ENCODE measurements around the gene FOXP1. TPM values are rescaled to one million over a fixed set of nuclear protein-coding genes. Genes with fewer than 3 reads are reported as not detected.

Gene FOXP1
- polyA plus RNA-seq, 1 donor (not counting 4 experiments of a cell fraction or from before 2014, with no cell fraction given) = 14.6 TPM

DNA sequence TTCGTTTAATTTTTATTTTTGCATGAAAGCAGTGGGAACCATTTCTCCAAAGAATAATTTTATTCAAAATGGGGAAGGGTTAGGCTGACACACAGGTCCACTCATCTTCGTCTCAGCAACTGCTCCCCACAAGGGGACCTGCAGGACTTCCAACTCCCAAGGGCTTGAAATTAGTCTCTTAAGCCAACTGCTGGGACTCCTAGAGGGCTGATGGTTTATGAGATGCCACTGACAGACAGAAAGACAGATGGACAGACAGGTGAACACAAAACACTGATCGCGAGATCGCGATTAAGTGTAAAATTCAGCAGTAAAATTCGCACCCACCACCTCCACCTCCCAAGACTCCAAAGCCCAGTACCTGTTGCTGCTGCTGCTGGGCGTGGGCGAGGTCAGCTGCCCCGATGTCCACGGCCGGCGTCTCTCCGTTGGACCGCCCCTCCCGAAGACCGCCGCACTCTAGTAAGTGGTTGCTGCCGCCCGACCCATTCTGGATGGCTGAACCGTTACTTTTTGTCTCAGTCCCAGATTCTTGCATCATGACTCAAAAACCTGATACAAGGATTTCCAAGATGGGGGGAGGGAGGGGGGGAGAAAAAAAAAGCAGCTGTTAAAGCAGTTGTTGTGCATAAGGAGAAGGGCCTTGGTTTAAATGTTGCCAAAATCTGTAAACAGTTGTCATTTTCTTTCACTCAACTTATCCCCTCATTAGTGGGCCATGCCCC lies 385.5 kb downstream of the FOXP1 start:
- DNase-seq (ENCODE audit: low read depth, low spot score) = no peak
- no peak overlapping the region for H2AFZ ChIP-seq (ENCODE audit: control insufficient read depth, low read length)
- H4K20me1 ChIP-seq (ENCODE audit: control insufficient read depth, extremely low read depth, insufficient read depth, low read length) = no peaks in the 10 kb centered on the region
- dilution Hi-C loops (cut with MboI; ENCODE audit: extremely low pct_ligation_motif_present, low sequenced_read_pairs) = no loop called here
- no peak overlapping the region for H3K4me2 ChIP-seq (ENCODE audit: control insufficient read depth, extremely low read depth, insufficient read depth, low read depth, low read length)
- no peaks in the 10 kb centered on the region for H3K36me3 ChIP-seq (ENCODE audit: control insufficient read depth in 2 of 2, extremely low read depth in 1 of 2, insufficient read depth in 2 of 2, low read length in 2 of 2)
- no peak for TF ChIP-seq EZH2 (IDR thresholded peaks at IDR 0.05; ENCODE audit: low read length)
- TF ChIP-seq, protein P1, sequence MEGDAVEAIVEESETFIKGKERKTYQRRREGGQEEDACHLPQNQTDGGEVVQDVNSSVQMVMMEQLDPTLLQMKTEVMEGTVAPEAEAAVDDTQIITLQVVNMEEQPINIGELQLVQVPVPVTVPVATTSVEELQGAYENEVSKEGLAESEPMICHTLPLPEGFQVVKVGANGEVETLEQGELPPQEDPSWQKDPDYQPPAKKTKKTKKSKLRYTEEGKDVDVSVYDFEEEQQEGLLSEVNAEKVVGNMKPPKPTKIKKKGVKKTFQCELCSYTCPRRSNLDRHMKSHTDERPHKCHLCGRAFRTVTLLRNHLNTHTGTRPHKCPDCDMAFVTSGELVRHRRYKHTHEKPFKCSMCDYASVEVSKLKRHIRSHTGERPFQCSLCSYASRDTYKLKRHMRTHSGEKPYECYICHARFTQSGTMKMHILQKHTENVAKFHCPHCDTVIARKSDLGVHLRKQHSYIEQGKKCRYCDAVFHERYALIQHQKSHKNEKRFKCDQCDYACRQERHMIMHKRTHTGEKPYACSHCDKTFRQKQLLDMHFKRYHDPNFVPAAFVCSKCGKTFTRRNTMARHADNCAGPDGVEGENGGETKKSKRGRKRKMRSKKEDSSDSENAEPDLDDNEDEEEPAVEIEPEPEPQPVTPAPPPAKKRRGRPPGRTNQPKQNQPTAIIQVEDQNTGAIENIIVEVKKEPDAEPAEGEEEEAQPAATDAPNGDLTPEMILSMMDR (optimal IDR thresholded peaks at IDR 0.05 in 1 of 3, IDR thresholded peaks at IDR 0.05 in 1 of 3, conservative IDR thresholded peaks at IDR 0.05 in 1 of 3; ENCODE audit: extremely low read depth in 1 of 3, insufficient read depth in 2 of 3, low read length in 3 of 3) = no peak
- no peaks in the 10 kb centered on the region for H3K27me3 ChIP-seq (ENCODE audit: control insufficient read depth, extremely low read depth, insufficient read depth, low read length)
- no peaks in the 10 kb centered on the region for H3K9me1 ChIP-seq (ENCODE audit: control insufficient read depth, extremely low read depth, insufficient read depth, low read length)
- H3K4me3 ChIP-seq (ENCODE audit: control insufficient read depth in 2 of 3, extremely low read depth in 1 of 3, insufficient read depth in 2 of 3, low read depth in 1 of 3, low read length in 3 of 3) = no peak overlapping the region
- no peaks in the 10 kb centered on the region for H3K79me2 ChIP-seq (ENCODE audit: control insufficient read depth, insufficient read depth, low read length)
- H3K9ac ChIP-seq (ENCODE audit: control insufficient read depth, extremely low read depth, insufficient read depth, low read length) = no peak overlapping the region
- FAIRE-seq = no peak
- H3K4me1 ChIP-seq (ENCODE audit: control insufficient read depth, extremely low read depth, insufficient read depth, low read length) = no peaks in the 10 kb centered on the region
- H3K27ac ChIP-seq (ENCODE audit: control insufficient read depth, insufficient read depth, low read length) = no peak overlapping the region
- H3K9me3 ChIP-seq (ENCODE audit: control insufficient read depth, low read depth, low read length) = no peaks in the 10 kb centered on the region

DNA sequence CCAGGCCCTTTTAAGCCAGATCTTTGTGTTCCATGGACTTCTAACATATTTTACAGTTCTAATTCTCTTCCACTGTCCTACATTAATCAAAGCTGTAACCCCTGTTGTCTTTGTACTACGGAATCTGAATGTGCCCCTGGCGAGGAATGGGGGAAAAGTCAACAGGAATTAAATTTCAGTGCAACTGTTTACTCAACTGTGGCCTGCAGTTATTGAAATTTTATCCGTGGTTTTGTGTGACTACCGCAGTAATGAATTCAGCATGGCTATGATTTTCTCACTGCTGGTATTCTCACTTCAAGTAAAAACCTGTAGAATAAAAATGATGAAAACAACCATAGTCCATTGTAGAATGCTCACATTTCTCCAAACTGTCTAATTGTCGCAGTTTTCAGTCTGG lies 388.0 kb downstream of the FOXP1 start:
- TF ChIP-seq, protein P1 (optimal IDR thresholded peaks at IDR 0.05 in 1 of 3, IDR thresholded peaks at IDR 0.05 in 1 of 3, conservative IDR thresholded peaks at IDR 0.05 in 1 of 3; ENCODE audit: extremely low read depth in 1 of 3, insufficient read depth in 2 of 3, low read length in 3 of 3) = no peak
- no peaks in the 10 kb centered on the region for H3K4me1 ChIP-seq (ENCODE audit: control insufficient read depth, extremely low read depth, insufficient read depth, low read length)
- no peak overlapping the region for H3K27ac ChIP-seq (ENCODE audit: control insufficient read depth, insufficient read depth, low read length)
- no peak for FAIRE-seq
- no peak for DNase-seq (ENCODE audit: low read depth, low spot score)
- no peaks in the 10 kb centered on the region for H3K36me3 ChIP-seq (ENCODE audit: control insufficient read depth in 2 of 2, extremely low read depth in 1 of 2, insufficient read depth in 2 of 2, low read length in 2 of 2)
- H3K79me2 ChIP-seq (ENCODE audit: control insufficient read depth, insufficient read depth, low read length) = no peaks in the 10 kb centered on the region
- no peaks in the 10 kb centered on the region for H4K20me1 ChIP-seq (ENCODE audit: control insufficient read depth, extremely low read depth, insufficient read depth, low read length)
- H3K9me1 ChIP-seq (ENCODE audit: control insufficient read depth, extremely low read depth, insufficient read depth, low read length) = no peaks in the 10 kb centered on the region
- H2AFZ ChIP-seq (ENCODE audit: control insufficient read depth, low read length) = no peak overlapping the region
- no peaks in the 10 kb centered on the region for H3K9me3 ChIP-seq (ENCODE audit: control insufficient read depth, low read depth, low read length)
- H3K27me3 ChIP-seq (ENCODE audit: control insufficient read depth, extremely low read depth, insufficient read depth, low read length) = no peaks in the 10 kb centered on the region
- dilution Hi-C loops (cut with MboI; ENCODE audit: extremely low pct_ligation_motif_present, low sequenced_read_pairs) = no loop called here
- H3K4me3 ChIP-seq (ENCODE audit: control insufficient read depth in 2 of 3, extremely low read depth in 1 of 3, insufficient read depth in 2 of 3, low read depth in 1 of 3, low read length in 3 of 3) = no peak overlapping the region
- no peak overlapping the region for H3K4me2 ChIP-seq (ENCODE audit: control insufficient read depth, extremely low read depth, insufficient read depth, low read depth, low read length)
- no peak overlapping the region for H3K9ac ChIP-seq (ENCODE audit: control insufficient read depth, extremely low read depth, insufficient read depth, low read length)

Data from keratinocyte (primary cell).